HEK293T (cell line): ENCODE data around the gene MAML1.
A peak's percentile ranks its signal among the peaks of the same experiment; 100 is the strongest.
"Not testable (repeated sequence)": the region's sequence is repeated elsewhere in the genome, so short reads cannot be mapped to it uniquely, and the experiment has no call there.

Experiments used
- CTCF ChIA-PET: fragments of 350-600 bp; formaldehyde crosslinking; extraction: SDS; loops from one replicate; lab custom pipeline; 2021; ENCODE audit warnings: antibody characterized with exemption, inconsistent platforms; lab: Yijun Ruan, JAX
- POLR2A ChIA-PET: fragments of 350-600 bp; formaldehyde crosslinking; extraction: SDS; loops from one replicate; lab custom pipeline; 2020; ENCODE audit warnings: antibody characterized with exemption, inconsistent platforms; lab: Yijun Ruan, JAX
- DNase-seq: peaks from one replicate; pipeline ENCODE4 v3.0.0; 2012; ENCODE audit warnings: mixed read lengths; ENCODE audit errors: extremely low spot score
- ARNT ChIP-seq: fragments of 450-650 bp; IDR thresholded peaks from 2 replicates; pipeline ENCODE4 v1.6.1; 2017; ENCODE audit warnings: mild to moderate bottlenecking
- BHLHE40 ChIP-seq: fragments of 450-650 bp; IDR thresholded peaks from 2 replicates; pipeline ENCODE4 v1.6.1; 2016; ENCODE audit warnings: mild to moderate bottlenecking, moderate library complexity, borderline replicate concordance
- CTBP1 ChIP-seq: fragments of 450-650 bp; IDR thresholded peaks from 2 replicates; pipeline ENCODE4 v1.6.1; 2016; ENCODE audit warnings: borderline replicate concordance
- ELF4 ChIP-seq: fragments of 450-650 bp; IDR thresholded peaks from 2 replicates; pipeline ENCODE4 v1.6.1; 2017; ENCODE audit warnings: antibody characterized with exemption
- FOXA1 ChIP-seq: fragments of 450-650 bp; IDR thresholded peaks from 2 replicates; pipeline ENCODE4 v1.6.1; 2016; ENCODE audit warnings: mild to moderate bottlenecking
- FOXK2 ChIP-seq: fragments of 450-650 bp; IDR thresholded peaks from 2 replicates; pipeline ENCODE4 v1.6.1; 2016; ENCODE audit warnings: mild to moderate bottlenecking
- FOXM1 ChIP-seq: fragments of 450-650 bp; IDR thresholded peaks from 2 replicates; pipeline ENCODE4 v1.6.1; 2017; ENCODE audit warnings: mild to moderate bottlenecking, borderline replicate concordance
- HDGF ChIP-seq: fragments of 450-650 bp; IDR thresholded peaks from 2 replicates; pipeline ENCODE4 v1.6.1; 2017; ENCODE audit warnings: antibody characterized with exemption, borderline replicate concordance
- L3MBTL2 ChIP-seq: fragments of 450-650 bp; conservative IDR thresholded peaks from 2 replicates; pipeline ENCODE4 v1.6.1; 2016; ENCODE audit warnings: mild to moderate bottlenecking
- LEF1 ChIP-seq: fragments of 450-650 bp; IDR thresholded peaks from 2 replicates; pipeline ENCODE4 v1.6.1; 2017; ENCODE audit warnings: mild to moderate bottlenecking, borderline replicate concordance
- NFRKB ChIP-seq: fragments of 450-650 bp; IDR thresholded peaks from 2 replicates; pipeline ENCODE4 v1.6.1; 2016; ENCODE audit warnings: mild to moderate bottlenecking, moderate library complexity
- SP1 ChIP-seq: fragments of 450-650 bp; IDR thresholded peaks from 2 replicates; pipeline ENCODE4 v1.6.1; 2017
- SUZ12 ChIP-seq: fragments of 450-650 bp; IDR thresholded peaks from 2 replicates; pipeline ENCODE4 v1.6.1; 2016; ENCODE audit warnings: mild to moderate bottlenecking
- TARDBP ChIP-seq: fragments of 450-650 bp; IDR thresholded peaks from 2 replicates; pipeline ENCODE4 v1.6.1; 2016
- ZNF384 ChIP-seq: fragments of 450-650 bp; IDR thresholded peaks from 2 replicates; pipeline ENCODE4 v1.6.1; 2016
- TF ChIP-seq, protein P1 (sequence below): fragments of 450-650 bp; IDR thresholded peaks from 2 replicates; pipeline ENCODE4 v1.6.1; 2016

Gene MAML1

DNA sequence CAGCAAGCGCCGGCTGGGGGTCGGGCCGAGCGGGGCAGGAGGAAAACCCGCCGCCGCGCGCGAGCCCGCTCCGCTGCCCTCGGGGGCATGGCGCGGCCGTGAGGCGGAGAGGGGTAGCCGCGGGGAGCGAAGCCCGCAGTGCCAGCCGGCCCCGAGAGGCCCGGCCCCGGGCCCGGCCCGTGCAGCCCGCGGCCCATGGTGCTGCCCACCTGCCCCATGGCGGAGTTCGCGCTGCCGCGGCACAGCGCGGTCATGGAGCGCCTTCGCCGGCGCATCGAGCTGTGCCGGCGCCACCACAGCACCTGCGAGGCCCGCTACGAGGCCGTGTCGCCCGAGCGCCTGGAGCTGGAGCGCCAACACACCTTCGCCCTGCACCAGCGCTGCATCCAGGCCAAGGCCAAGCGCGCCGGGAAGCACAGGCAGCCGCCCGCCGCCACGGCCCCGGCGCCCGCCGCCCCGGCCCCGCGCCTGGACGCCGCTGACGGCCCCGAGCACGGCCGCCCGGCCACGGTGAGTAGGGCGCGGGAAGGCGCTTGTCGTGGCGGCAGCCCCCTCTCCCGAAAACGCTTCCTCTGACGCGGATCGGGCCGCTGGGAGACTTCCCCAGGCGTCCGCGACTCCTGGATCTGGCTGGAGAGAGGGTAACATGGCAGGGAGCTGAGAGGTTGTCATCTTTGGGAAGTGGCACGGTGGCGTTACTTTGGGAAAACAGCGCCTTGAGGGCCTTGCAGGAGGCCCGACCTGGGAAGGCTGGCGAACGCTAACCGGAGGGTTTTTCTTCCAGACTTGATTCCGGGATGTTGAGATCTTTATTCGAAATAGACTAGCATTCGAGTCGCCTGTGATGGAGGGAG is 523 bp downstream of the MAML1 start:
- TF ChIP-seq FOXK2 (no peak), LEF1 (0 out of 2 replicates have a peak, but pooled peaks have one; percentile 36), HDGF (no peak)
- ChIA-PET CTCF (interaction anchor here (0.8 to 0.9 kb wide), 2 partner anchors 65 to 69 kb away, joined by 5 read pairs; no protein-coding TSS in a partner anchor), POLR2A (interaction anchor here (0.9 to 1.9 kb wide), 7 partner anchors 13 to 886 kb away, joined by 3 to 6 read pairs (median 3); no protein-coding TSS in a partner anchor)
- DNase-seq: peak; percentile 49

GRCh38 chr5:179733772-179734126 is 1.1 kb downstream of the MAML1 start:
- CTCF ChIA-PET: no interaction called here
- no peak for DNase-seq
- POLR2A ChIA-PET: no interaction called here
- TF ChIP-seq SUZ12: no peak
- TF ChIP-seq, protein P1, sequence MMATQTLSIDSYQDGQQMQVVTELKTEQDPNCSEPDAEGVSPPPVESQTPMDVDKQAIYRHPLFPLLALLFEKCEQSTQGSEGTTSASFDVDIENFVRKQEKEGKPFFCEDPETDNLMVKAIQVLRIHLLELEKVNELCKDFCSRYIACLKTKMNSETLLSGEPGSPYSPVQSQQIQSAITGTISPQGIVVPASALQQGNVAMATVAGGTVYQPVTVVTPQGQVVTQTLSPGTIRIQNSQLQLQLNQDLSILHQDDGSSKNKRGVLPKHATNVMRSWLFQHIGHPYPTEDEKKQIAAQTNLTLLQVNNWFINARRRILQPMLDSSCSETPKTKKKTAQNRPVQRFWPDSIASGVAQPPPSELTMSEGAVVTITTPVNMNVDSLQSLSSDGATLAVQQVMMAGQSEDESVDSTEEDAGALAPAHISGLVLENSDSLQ: no peak
- no peak for TF ChIP-seq HDGF
- TF ChIP-seq L3MBTL2: no peak
- TF ChIP-seq ELF4: no peak
- TF ChIP-seq BHLHE40: no peak
- no peak for TF ChIP-seq LEF1
- TF ChIP-seq ZNF384: no peak
- TF ChIP-seq CTBP1: no peak
- TF ChIP-seq FOXK2: no peak
- TF ChIP-seq FOXM1: no peak
- TF ChIP-seq SP1: no peak
- TF ChIP-seq FOXA1: no peak
- no peak for TF ChIP-seq NFRKB
- no peak for TF ChIP-seq TARDBP
- no peak for TF ChIP-seq ARNT

- no peak for DNase-seq
- TF ChIP-seq HDGF: no peak
- TF ChIP-seq LEF1: no peak
- POLR2A ChIA-PET: no interaction called here
- CTCF ChIA-PET: no interaction called here
Observed at GRCh38 chr5:179734536-179735164, 2.0 kb downstream of the MAML1 start.

- POLR2A ChIA-PET: interaction anchor here (1.1 to 1.7 kb wide), 2 partner anchors 8 to 12 kb away, joined by 3 to 5 read pairs; no protein-coding TSS in a partner anchor
Observed at GRCh38 chr5:179738742-179739141, 6.1 kb downstream of the MAML1 start.

GRCh38 chr5:179744106-179744505 is 11.5 kb downstream of the MAML1 start:
- CTCF ChIA-PET, DNase-seq: not testable (repeated sequence)
- POLR2A ChIA-PET: interaction anchor here (1.1 kb wide), 1 partner anchor 12 kb away, joined by 3 read pairs; no protein-coding TSS in a partner anchor

More at GRCh38 chr5:179738742-179739141, 6.1 kb downstream of the MAML1 start:
- CTCF ChIA-PET: interaction anchor here (0.7 kb wide), 1 partner anchor 30 kb away, joined by 3 read pairs; no protein-coding TSS in a partner anchor
- no peak for DNase-seq
- TF ChIP-seq FOXM1: no peak

DNA sequence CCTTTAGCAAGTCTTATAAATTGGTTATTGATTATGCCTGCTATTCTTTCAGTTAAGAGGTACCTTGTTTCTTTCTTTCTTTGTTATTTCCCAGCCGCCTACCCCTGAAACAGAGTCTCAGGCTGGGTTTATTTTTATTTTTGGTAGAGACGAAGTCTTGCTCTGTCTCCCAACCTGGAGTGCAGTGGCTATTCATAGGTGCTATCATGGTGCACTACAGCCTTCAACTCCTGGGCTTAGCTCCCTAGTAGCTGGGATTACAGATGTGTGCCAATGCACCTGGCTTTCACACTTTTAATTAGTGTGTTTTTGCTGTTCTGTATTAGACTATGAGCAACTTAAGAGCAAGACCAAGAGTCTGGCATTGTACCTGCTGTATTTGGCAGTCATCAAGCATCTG is 14.2 kb downstream of the MAML1 start:
- ChIA-PET POLR2A (no interaction called here), CTCF (no interaction called here)
- TF ChIP-seq ELF4: no peak
- DNase-seq: no peak

GRCh38 chr5:179747811-179748210 is 15.2 kb downstream of the MAML1 start:
- ChIA-PET POLR2A (no interaction called here), CTCF (no interaction called here)
- TF ChIP-seq NFRKB (no peak), HDGF (no peak), BHLHE40 (no peak), ELF4 (no peak), ZNF384 (no peak), LEF1 (no peak), FOXM1 (no peak), ARNT (no peak), L3MBTL2 (no peak), TARDBP (no peak), CTBP1 (no peak)
- TF ChIP-seq, protein P1: no peak
- no peak for DNase-seq
